H9 (cell line): ENCODE measurements around the gene KRTAP12-3. TPM values are rescaled to one million over a fixed set of nuclear protein-coding genes. Genes with fewer than 3 reads are reported as not detected.
"Not testable (repeated sequence)": the region's sequence is repeated elsewhere in the genome, so short reads cannot be mapped to it uniquely, and the experiment has no call there.

ENCODE experiments used
- DNase-seq: peaks from one replicate; pipeline ENCODE4 v3.0.0-alpha.2; 2017
- H2AFZ ChIP-seq: one replicate; pipeline ENCODE4 v1.6.1; 2013; ENCODE audit warnings: mild to moderate bottlenecking, low read length, control low read depth, moderate library complexity
- H2AK5ac ChIP-seq: 2 replicates; pipeline ENCODE4 v1.6.1; 2013; ENCODE audit warnings: low read length, control low read depth, mixed read lengths; ENCODE audit not compliant: insufficient read length
- H2BK120ac ChIP-seq: one replicate; pipeline ENCODE4 v1.6.1; 2013; ENCODE audit warnings: low read depth, mild to moderate bottlenecking, low read length, control low read depth, inconsistent platforms; ENCODE audit not compliant: poor library complexity, severe bottlenecking
- H2BK12ac ChIP-seq: 2 replicates; pipeline ENCODE4 v1.6.1; 2013; ENCODE audit warnings: low read length, control low read depth, mixed read lengths, low read depth; ENCODE audit not compliant: insufficient read length
- H2BK15ac ChIP-seq: 2 replicates; pipeline ENCODE4 v1.6.1; 2013; ENCODE audit warnings: low read depth, low read length, control low read depth
- H2BK20ac ChIP-seq: one replicate; pipeline ENCODE4 v1.6.1; 2013; ENCODE audit warnings: low read depth, mild to moderate bottlenecking, low read length, control low read depth, inconsistent platforms; ENCODE audit not compliant: poor library complexity, severe bottlenecking
- H2BK5ac ChIP-seq: 2 replicates; pipeline ENCODE4 v1.6.1; 2013; ENCODE audit warnings: low read length, control low read depth, mixed read lengths; ENCODE audit not compliant: insufficient read length
- H3K14ac ChIP-seq: 2 replicates; pipeline ENCODE4 v1.6.1; 2013; ENCODE audit warnings: low read length, control low read depth; ENCODE audit not compliant: insufficient read depth
- H3K18ac ChIP-seq: 2 replicates; pipeline ENCODE4 v1.6.1; 2013; ENCODE audit warnings: low read depth, mild to moderate bottlenecking, mixed read lengths, low read length, control low read depth; ENCODE audit not compliant: insufficient read length
- H3K23ac ChIP-seq: 2 replicates; pipeline ENCODE4 v1.6.1; 2013; ENCODE audit warnings: low read length, control low read depth, mixed read lengths, low read depth; ENCODE audit not compliant: insufficient read length
- H3K23me2 ChIP-seq: 2 replicates; pipeline ENCODE4 v1.6.1; 2013; ENCODE audit warnings: low read depth, mild to moderate bottlenecking, mixed read lengths, low read length, control low read depth; ENCODE audit not compliant: insufficient read length, poor library complexity, severe bottlenecking
- H3K27ac ChIP-seq: 2 replicates; pipeline ENCODE4 v1.5.1; 2013; ENCODE audit warnings: low read length, control low read depth, mixed read lengths, low read depth; ENCODE audit not compliant: insufficient read length
- H3K27me3 ChIP-seq: 2 replicates; pipeline ENCODE4 v1.6.1; 2013; ENCODE audit warnings: low read length, control low read depth, inconsistent platforms; ENCODE audit not compliant: insufficient read depth
- H3K4ac ChIP-seq: 2 replicates; pipeline ENCODE4 v1.6.1; 2013; ENCODE audit warnings: low read depth, mild to moderate bottlenecking, control low read depth, inconsistent platforms, low read length, moderate library complexity
- H3K4me1 ChIP-seq: 2 replicates; pipeline ENCODE4 v1.6.1; 2013; ENCODE audit warnings: low read length, control low read depth, inconsistent platforms; ENCODE audit not compliant: insufficient read depth
- H3K4me2 ChIP-seq: 2 replicates; pipeline ENCODE4 v1.6.1; 2013; ENCODE audit warnings: low read length, control low read depth, mixed read lengths; ENCODE audit not compliant: insufficient read length, insufficient read depth
- H3K56ac ChIP-seq: 2 replicates; pipeline ENCODE4 v1.6.1; 2013; ENCODE audit warnings: low read depth, mild to moderate bottlenecking, mixed read lengths, low read length, control low read depth; ENCODE audit not compliant: insufficient read length
- H3K79me1 ChIP-seq: 2 replicates; pipeline ENCODE4 v1.6.1; 2013; ENCODE audit warnings: low read depth, mild to moderate bottlenecking, moderate library complexity, low read length, control low read depth, inconsistent platforms; ENCODE audit not compliant: insufficient read depth, poor library complexity, severe bottlenecking
- H3K79me2 ChIP-seq: 2 replicates; pipeline ENCODE4 v1.6.1; 2013; ENCODE audit warnings: low read length, control low read depth, inconsistent platforms; ENCODE audit not compliant: insufficient read depth
- H3K9ac ChIP-seq: 2 replicates; pipeline ENCODE4 v1.6.1; 2013; ENCODE audit warnings: low read length, control low read depth, mixed read lengths; ENCODE audit not compliant: insufficient read length; ENCODE audit errors: extremely low read depth
- H3K9me3 ChIP-seq: one replicate; pipeline ENCODE4 v1.6.1; 2013; ENCODE audit warnings: low read depth, low read length, inconsistent platforms; ENCODE audit not compliant: control insufficient read depth
- H3T11ph ChIP-seq: one replicate; pipeline ENCODE4 v1.6.1; 2013; ENCODE audit warnings: mild to moderate bottlenecking, low read length, control low read depth, inconsistent platforms
- H4K20me1 ChIP-seq: one replicate; pipeline ENCODE4 v1.6.1; 2013; ENCODE audit not compliant: control insufficient read depth, insufficient read length, insufficient read depth
- H4K5ac ChIP-seq: 2 replicates; pipeline ENCODE4 v1.6.1; 2013; ENCODE audit warnings: low read depth, mild to moderate bottlenecking, mixed read lengths, low read length, control low read depth; ENCODE audit not compliant: insufficient read length
- H4K8ac ChIP-seq: replicated peaks from 2 replicates; pipeline ENCODE4 v1.6.1; 2013; ENCODE audit warnings: low read length, control low read depth, mixed read lengths, low read depth; ENCODE audit not compliant: insufficient read length
- H4K91ac ChIP-seq: 2 replicates; pipeline ENCODE4 v1.6.1; 2013; ENCODE audit warnings: low read depth, mild to moderate bottlenecking, moderate library complexity, mixed read lengths, low read length, control low read depth; ENCODE audit not compliant: insufficient read length
- H3K27ac Mint-ChIP-seq, 3 experiments: 2 replicates in 2 of 3; 3 replicates in 1 of 3; pipeline ENCODE4 v1.8.0; 2020 to 2021; ENCODE audit warnings: mixed read lengths in 3 of 3, mild to moderate bottlenecking in 1 of 3, moderate library complexity in 1 of 3
- H3K27me3 Mint-ChIP-seq: 2 replicates; pipeline ENCODE4 v1.8.0; 2021; ENCODE audit warnings: low read depth, mild to moderate bottlenecking, moderate library complexity, mixed read lengths
- H3K36me3 Mint-ChIP-seq, 3 experiments: 2 replicates in 2 of 3; 3 replicates in 1 of 3; pipeline ENCODE4 v1.8.0; 2020 to 2021; ENCODE audit warnings: low read depth in 3 of 3, mixed read lengths in 3 of 3; ENCODE audit not compliant: insufficient read depth in 1 of 3
- H3K4me1 Mint-ChIP-seq, 2 experiments: 2 replicates each; pipeline ENCODE4 v1.8.0; 2020; ENCODE audit warnings: mixed read lengths in 2 of 2
- H3K4me3 Mint-ChIP-seq, 2 experiments: 2 replicates in 1 of 2; 3 replicates in 1 of 2; pipeline ENCODE4 v1.8.0; 2020 to 2021; ENCODE audit warnings: mild to moderate bottlenecking in 2 of 2, mixed read lengths in 2 of 2, moderate library complexity in 1 of 2
- H3K9me3 Mint-ChIP-seq, 2 experiments: 2 replicates in 1 of 2; 3 replicates in 1 of 2; pipeline ENCODE4 v1.8.0; 2020; ENCODE audit warnings: mild to moderate bottlenecking in 2 of 2, mixed read lengths in 2 of 2, moderate library complexity in 1 of 2
- WGBS: extraction: QIAGEN DNeasy Blood & Tissue Kit; methylation state at CpG from one replicate; pipeline ENCODE4 v1.1.7; 2013; ENCODE audit warnings: missing lambda C conversion rate, low lambda C conversion rate, mixed read lengths; ENCODE audit not compliant: insufficient read length; ENCODE audit errors: extremely low coverage; 5-methylcytosine and 5-hydroxymethylcytosine counted together
- total RNA-seq: library from RNA; stranded (reverse); gene quantifications from 2 replicates; pipeline ENCODE4 v1.2.1, GENCODE V29; 2021
- TF ChIP-seq, protein P1 (sequence below): fragments of 200-600 bp; sonication (generic); conservative IDR thresholded peaks from 3 replicates; pipeline ENCODE4 v1.8.0; 2021; ENCODE audit warnings: antibody characterized with exemption, mild to moderate bottlenecking

Gene KRTAP12-3
- total RNA-seq, 1 experiment from 2014 or later = not detected

GRCh38 chr21:44609193-44609592 is 48.5 kb upstream of the KRTAP12-3 start:
- Mint-ChIP-seq H3K4me3 (no peak overlapping the region), H3K27ac (no peak overlapping the region), H3K36me3 (peaks cover 8 to 26% (median 21%) of the 10 kb centered on the region in 3 experiments), H3K27me3 (peaks cover 11% of the 10 kb centered on the region), H3K4me1 (no peaks in the 10 kb centered on the region), H3K9me3 (peaks cover 33 to 39% of the 10 kb centered on the region in 2 experiments)
- H2BK15ac ChIP-seq = no peak overlapping the region
- H3K23me2 ChIP-seq = no peaks in the 10 kb centered on the region
- no peaks in the 10 kb centered on the region for H4K20me1 ChIP-seq
- no peaks in the 10 kb centered on the region for H3K79me1 ChIP-seq
- H3K4ac ChIP-seq = no peak overlapping the region
- H2AK5ac ChIP-seq = no peak overlapping the region
- no peak overlapping the region for H2BK20ac ChIP-seq
- H3K27me3 ChIP-seq = no peaks in the 10 kb centered on the region
- H3T11ph ChIP-seq = no peak overlapping the region
- no peak overlapping the region for H3K4me2 ChIP-seq
- no peak overlapping the region for H2AFZ ChIP-seq
- H2BK12ac ChIP-seq = no peak overlapping the region
- H4K91ac ChIP-seq = no peak overlapping the region
- DNase-seq = no peak
- H3K18ac ChIP-seq = no peak overlapping the region
- no peaks in the 10 kb centered on the region for H3K4me1 ChIP-seq
- no peaks in the 10 kb centered on the region for H3K79me2 ChIP-seq
- TF ChIP-seq, protein P1, sequence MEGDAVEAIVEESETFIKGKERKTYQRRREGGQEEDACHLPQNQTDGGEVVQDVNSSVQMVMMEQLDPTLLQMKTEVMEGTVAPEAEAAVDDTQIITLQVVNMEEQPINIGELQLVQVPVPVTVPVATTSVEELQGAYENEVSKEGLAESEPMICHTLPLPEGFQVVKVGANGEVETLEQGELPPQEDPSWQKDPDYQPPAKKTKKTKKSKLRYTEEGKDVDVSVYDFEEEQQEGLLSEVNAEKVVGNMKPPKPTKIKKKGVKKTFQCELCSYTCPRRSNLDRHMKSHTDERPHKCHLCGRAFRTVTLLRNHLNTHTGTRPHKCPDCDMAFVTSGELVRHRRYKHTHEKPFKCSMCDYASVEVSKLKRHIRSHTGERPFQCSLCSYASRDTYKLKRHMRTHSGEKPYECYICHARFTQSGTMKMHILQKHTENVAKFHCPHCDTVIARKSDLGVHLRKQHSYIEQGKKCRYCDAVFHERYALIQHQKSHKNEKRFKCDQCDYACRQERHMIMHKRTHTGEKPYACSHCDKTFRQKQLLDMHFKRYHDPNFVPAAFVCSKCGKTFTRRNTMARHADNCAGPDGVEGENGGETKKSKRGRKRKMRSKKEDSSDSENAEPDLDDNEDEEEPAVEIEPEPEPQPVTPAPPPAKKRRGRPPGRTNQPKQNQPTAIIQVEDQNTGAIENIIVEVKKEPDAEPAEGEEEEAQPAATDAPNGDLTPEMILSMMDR = no peak
- no peak overlapping the region for H3K23ac ChIP-seq
- H4K8ac ChIP-seq = no peak overlapping the region
- no peak overlapping the region for H2BK5ac ChIP-seq
- H2BK120ac ChIP-seq = no peak overlapping the region
- no peak overlapping the region for H3K14ac ChIP-seq
- no peak overlapping the region for H3K27ac ChIP-seq
- H3K9me3 ChIP-seq = peaks cover 9% of the 10 kb centered on the region
- H4K5ac ChIP-seq = no peak overlapping the region
- no peak overlapping the region for H3K56ac ChIP-seq
- H3K9ac ChIP-seq = no peak overlapping the region

DNA sequence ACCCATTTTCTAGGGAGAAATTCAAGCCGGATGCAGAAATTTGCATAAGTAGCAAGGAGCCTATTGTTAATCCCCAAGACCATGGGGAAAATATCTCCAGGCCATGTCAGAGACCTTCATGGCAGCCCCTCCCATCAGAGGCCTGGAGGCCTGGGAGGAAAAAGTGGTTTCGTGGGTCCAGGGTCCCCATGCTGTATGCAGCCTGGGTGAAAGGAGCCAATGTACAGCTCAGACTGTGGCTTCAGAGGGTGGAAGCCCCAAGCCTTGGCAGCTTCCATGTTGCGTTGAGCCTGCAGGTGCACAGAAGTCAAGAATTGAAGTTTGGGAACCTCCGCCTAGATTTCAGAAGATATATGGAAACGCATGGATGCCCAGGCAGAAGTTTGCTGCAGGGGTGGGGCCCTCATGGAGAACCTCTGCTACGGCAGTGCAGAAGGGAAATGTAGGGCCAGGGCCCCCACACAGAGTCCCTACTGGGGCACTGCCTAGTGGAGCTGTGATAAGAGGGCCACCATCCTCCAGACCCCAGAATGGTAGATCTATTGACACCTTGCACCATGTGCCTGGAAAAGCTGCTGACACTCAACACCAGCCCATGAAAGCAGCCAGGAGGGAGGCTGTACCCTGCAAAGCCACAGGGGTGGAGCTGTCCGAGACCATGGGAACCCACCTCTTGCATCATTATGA is 47.4 kb upstream of the KRTAP12-3 start:
- H2BK12ac ChIP-seq = not testable (repeated sequence)

More for the DNA sequence above, 47.4 kb upstream of the KRTAP12-3 start:
- not testable (repeated sequence) for H3K4me1 Mint-ChIP-seq, H3K27ac ChIP-seq, H3K79me2 ChIP-seq, H2BK120ac ChIP-seq, H3K4me2 ChIP-seq, H3K23me2 ChIP-seq, H4K20me1 ChIP-seq, H3K56ac ChIP-seq, H3K9ac ChIP-seq, H4K91ac ChIP-seq, H3K4me1 ChIP-seq, H3K9me3 ChIP-seq, H3K27me3 Mint-ChIP-seq, H3K27me3 ChIP-seq, H3K79me1 ChIP-seq, H2BK5ac ChIP-seq, H3K14ac ChIP-seq, H4K5ac ChIP-seq, H3T11ph ChIP-seq, H3K27ac Mint-ChIP-seq, H2BK15ac ChIP-seq, DNase-seq, H2AK5ac ChIP-seq, H3K18ac ChIP-seq, H3K4me3 Mint-ChIP-seq, H3K23ac ChIP-seq, H2AFZ ChIP-seq, H4K8ac ChIP-seq, H3K4ac ChIP-seq, H2BK20ac ChIP-seq
- whole genome bisulfite sequencing = no CpG with 5 or more reads among the region's 7 CpGs
- H3K36me3 Mint-ChIP-seq = peaks cover 8 to 26% (median 21%) of the 10 kb centered on the region in 3 experiments
- peaks cover 33 to 39% of the 10 kb centered on the region in 2 experiments for H3K9me3 Mint-ChIP-seq
